CD4-positive, alpha-beta T cell treated with Interleukin-15 for 4 hours (primary cell): Measurements from ENCODE around the gene IFT22.
"Not testable (repeated sequence)": the region's sequence is repeated elsewhere in the genome, so short reads cannot be mapped to it uniquely, and the experiment has no call there.

Source experiments
- DNase-seq: peaks from one replicate; pipeline ENCODE4 v3.0.0-alpha.2; 2020; ENCODE audit warnings: low spot score

The IFT22 gene

GRCh38 chr7:101278461-101279292 lies 42.9 kb downstream of the IFT22 start:
- no peak for DNase-seq

GRCh38 chr7:101277155-101277554 lies 44.5 kb downstream of the IFT22 start:
- DNase-seq = no peak

- no peak for DNase-seq
Measured at GRCh38 chr7:101273206-101273605, 48.4 kb downstream of the IFT22 start.

- DNase-seq = no peak
Measured at GRCh38 chr7:101271021-101271420, 50.6 kb downstream of the IFT22 start.

GRCh38 chr7:101269664-101270063 lies 51.9 kb downstream of the IFT22 start:
- DNase-seq = no peak

- DNase-seq = no peak
Measured at GRCh38 chr7:101265622-101266516, 55.7 kb downstream of the IFT22 start.

- DNase-seq = not testable (repeated sequence)
Measured at GRCh38 chr7:101264102-101264706, 57.4 kb downstream of the IFT22 start.
